Activated naive CD8-positive, alpha-beta T cell treated with anti-CD3 and anti-CD28 coated beads, Interleukin-2, amount 50 U/mL, for 24 hours (primary cell): ENCODE data around the gene ANGPT4.
"Not testable (repeated sequence)": the region's sequence is repeated elsewhere in the genome, so short reads cannot be mapped to it uniquely, and the experiment has no call there.

ENCODE experiments used
- ATAC-seq: fragments of 150-1000 bp; cut with Tn5 transposase; one replicate; pipeline ENCODE4 v1.10.0; 2021
- DNase-seq: peaks from one replicate; pipeline ENCODE4 v3.0.0; 2021
- H3K27ac Mint-ChIP-seq: one replicate; pipeline ENCODE4 v1.8.0; 2021; ENCODE audit warnings: mild to moderate bottlenecking, mixed read lengths
- H3K27me3 Mint-ChIP-seq: one replicate; pipeline ENCODE4 v1.8.0; 2021; ENCODE audit warnings: mixed read lengths
- H3K36me3 Mint-ChIP-seq: one replicate; pipeline ENCODE4 v1.8.0; 2021; ENCODE audit warnings: low read depth, mixed read lengths
- H3K4me1 Mint-ChIP-seq: one replicate; pipeline ENCODE4 v1.8.0; 2021; ENCODE audit warnings: mixed read lengths
- H3K4me3 Mint-ChIP-seq: one replicate; pipeline ENCODE4 v1.8.0; 2021; ENCODE audit warnings: mild to moderate bottlenecking, moderate library complexity, mixed read lengths
- H3K9me3 Mint-ChIP-seq: one replicate; pipeline ENCODE4 v1.8.0; 2021; ENCODE audit warnings: mixed read lengths

Gene ANGPT4

DNA sequence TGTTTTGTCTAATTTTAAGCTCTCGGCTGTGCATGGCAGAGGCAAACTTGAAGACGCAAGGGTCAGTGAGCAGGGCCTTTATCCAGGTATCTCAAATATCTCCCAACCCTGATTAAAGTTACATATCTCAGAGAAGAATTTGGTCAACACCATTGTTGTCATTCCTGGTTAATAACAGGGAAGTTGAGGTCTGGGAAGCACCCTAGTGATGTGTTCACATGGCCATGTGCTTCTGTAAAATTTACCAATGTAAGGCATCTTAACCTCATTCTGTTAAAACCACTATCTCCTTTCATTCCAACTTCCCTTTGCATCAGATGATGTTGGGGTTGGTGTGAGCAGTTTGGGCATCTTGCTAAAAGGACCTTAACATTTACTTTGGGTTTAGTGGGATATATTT, 86.6 kb downstream of the ANGPT4 start:
- no peaks in the 10 kb centered on the region for H3K27me3 Mint-ChIP-seq
- no peaks in the 10 kb centered on the region for H3K36me3 Mint-ChIP-seq
- peaks cover 18% of the 10 kb centered on the region for H3K4me1 Mint-ChIP-seq
- no peak overlapping the region for H3K4me3 Mint-ChIP-seq
- ATAC-seq (no peak), DNase-seq (no peak)
- H3K9me3 Mint-ChIP-seq = no peaks in the 10 kb centered on the region
- H3K27ac Mint-ChIP-seq = no peak overlapping the region

DNA sequence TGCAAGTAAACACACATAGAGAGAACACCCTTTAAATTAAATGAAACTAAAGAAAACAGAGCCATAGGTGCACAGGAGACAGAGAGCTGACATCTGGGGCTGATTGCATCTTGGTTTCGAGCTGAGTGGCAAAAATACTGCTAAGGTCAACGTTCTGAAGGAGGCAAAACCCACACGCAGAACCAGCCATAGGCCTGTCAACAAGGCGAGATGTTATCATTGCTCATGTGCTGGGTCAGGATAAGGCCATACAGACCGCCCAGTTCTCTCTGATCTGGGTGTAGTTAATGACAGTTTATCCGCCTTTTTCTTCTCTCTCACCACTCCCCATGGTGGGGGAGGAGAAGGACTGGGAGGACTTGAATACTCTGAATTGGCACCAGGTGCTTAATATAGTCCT, 87.1 kb downstream of the ANGPT4 start:
- Mint-ChIP-seq H3K27me3 (no peaks in the 10 kb centered on the region), H3K9me3 (no peaks in the 10 kb centered on the region), H3K36me3 (no peaks in the 10 kb centered on the region), H3K4me3 (no peak overlapping the region), H3K4me1 (peaks cover 14% of the 10 kb centered on the region), H3K27ac (no peak overlapping the region)
- ATAC-seq = no peak
- DNase-seq = no peak

DNA sequence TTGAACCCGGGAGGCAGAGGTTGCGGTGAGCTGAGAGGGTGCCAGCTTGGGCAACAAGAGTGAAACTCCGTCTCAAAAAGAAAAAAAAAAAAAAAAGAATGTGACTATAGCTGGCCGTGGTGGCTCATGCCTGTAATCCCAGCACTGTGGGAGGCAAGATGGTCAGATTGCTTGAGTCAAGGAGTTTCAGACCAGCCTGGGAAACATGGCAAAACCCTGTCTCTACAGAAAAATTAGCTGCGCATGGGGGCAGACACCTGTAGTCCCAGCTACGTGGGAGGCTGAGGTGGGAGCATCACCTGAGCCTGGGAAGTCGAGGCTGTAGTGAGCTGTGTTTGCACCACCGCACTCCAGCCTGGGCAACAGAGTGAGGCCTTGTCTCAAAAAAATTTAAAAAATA, 88.2 kb downstream of the ANGPT4 start:
- DNase-seq, H3K27ac Mint-ChIP-seq, H3K27me3 Mint-ChIP-seq, ATAC-seq, H3K4me3 Mint-ChIP-seq, H3K9me3 Mint-ChIP-seq, H3K36me3 Mint-ChIP-seq: not testable (repeated sequence)
- H3K4me1 Mint-ChIP-seq = peaks cover 15% of the 10 kb centered on the region

DNA sequence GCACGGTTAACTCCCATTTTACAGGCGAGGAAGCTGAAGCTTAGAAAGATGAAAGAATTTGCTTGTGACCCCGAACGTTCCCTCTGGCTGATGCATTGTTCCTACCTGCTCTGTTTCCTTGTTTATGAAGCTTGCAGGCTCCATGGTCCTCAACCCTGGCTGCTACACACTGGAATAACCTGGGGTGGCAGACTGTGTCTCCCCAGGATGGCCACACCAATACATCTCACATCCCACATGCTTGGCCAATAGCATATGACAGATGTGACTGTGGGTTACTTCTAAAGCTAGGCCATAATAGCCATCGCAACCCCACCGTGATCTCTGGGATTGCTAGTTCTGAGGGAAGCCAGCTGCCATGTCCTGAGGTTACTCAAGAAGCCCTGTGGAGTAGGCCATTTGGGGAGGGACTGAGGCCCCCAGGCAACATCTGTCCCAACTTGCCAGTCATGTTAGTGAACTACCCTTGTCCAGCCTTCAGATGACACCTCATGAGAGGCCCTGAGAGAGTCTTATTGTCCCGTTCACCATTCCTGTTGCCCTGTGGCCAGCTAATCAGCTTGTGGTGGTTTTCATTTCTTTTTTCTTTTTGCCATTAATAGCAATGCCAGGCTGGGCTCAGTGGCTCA, 89.3 kb downstream of the ANGPT4 start:
- no peaks in the 10 kb centered on the region for H3K27me3 Mint-ChIP-seq
- H3K27ac Mint-ChIP-seq = no peak overlapping the region
- no peak overlapping the region for H3K4me3 Mint-ChIP-seq
- peaks cover 15% of the 10 kb centered on the region for H3K4me1 Mint-ChIP-seq
- H3K36me3 Mint-ChIP-seq = no peaks in the 10 kb centered on the region
- no peak for DNase-seq
- ATAC-seq = no peak
- H3K9me3 Mint-ChIP-seq = no peaks in the 10 kb centered on the region

DNA sequence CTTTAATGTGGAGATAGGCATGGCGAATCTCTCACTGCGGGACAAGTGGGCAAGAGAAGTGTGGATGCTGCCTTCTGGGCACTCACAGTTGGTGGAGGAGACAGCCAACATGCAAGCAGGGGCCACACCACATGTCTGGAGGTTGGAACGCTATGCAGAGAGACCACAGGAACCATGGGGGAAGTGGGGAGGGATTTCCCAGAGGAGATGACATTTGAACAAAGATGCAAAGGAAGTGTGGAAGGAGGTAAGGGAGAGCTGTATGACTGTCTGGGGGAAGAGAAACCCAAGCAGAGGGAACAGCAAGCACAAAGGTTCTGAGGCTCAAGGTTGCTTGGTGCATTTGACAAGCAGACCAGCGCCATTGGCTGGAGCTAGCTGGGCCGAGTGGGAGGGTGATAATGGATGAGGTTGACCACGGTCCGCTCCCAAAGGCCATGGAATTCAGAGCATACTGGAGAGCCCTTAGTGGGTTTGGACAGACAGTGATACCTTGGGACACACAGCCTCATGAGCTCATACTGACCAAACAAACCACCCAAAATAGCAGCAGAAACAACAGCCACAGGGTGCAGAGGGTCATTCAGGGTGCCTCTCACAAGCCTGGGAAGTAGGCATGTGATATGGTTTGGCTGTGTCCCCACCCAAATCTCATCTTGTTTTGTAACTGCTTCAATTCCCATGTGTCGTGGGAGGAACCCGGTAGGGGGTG, 90.3 kb downstream of the ANGPT4 start:
- no peak overlapping the region for H3K27ac Mint-ChIP-seq
- ATAC-seq = peak; percentile 24

GRCh38 chr20:824916-825315, 91.2 kb downstream of the ANGPT4 start:
- H3K4me1 Mint-ChIP-seq = peaks cover 17% of the 10 kb centered on the region
- H3K27ac Mint-ChIP-seq = no peak overlapping the region
- DNase-seq (no peak), ATAC-seq (no peak)
- no peaks in the 10 kb centered on the region for H3K36me3 Mint-ChIP-seq
- no peaks in the 10 kb centered on the region for H3K9me3 Mint-ChIP-seq
- H3K27me3 Mint-ChIP-seq = no peaks in the 10 kb centered on the region
- no peak overlapping the region for H3K4me3 Mint-ChIP-seq

More for the DNA sequence above, 90.3 kb downstream of the ANGPT4 start:
- no peak for DNase-seq
- Mint-ChIP-seq H3K36me3 (no peaks in the 10 kb centered on the region), H3K27me3 (no peaks in the 10 kb centered on the region), H3K4me1 (peaks cover 15% of the 10 kb centered on the region), H3K4me3 (no peak overlapping the region), H3K9me3 (no peaks in the 10 kb centered on the region)

GRCh38 chr20:824490-824889, 91.6 kb downstream of the ANGPT4 start:
- Mint-ChIP-seq H3K9me3 (no peaks in the 10 kb centered on the region), H3K27ac (no peak overlapping the region), H3K27me3 (no peaks in the 10 kb centered on the region), H3K4me3 (no peak overlapping the region), H3K36me3 (no peaks in the 10 kb centered on the region), H3K4me1 (peaks cover 17% of the 10 kb centered on the region)
- ATAC-seq (no peak), DNase-seq (no peak)

GRCh38 chr20:823574-823902, 92.6 kb downstream of the ANGPT4 start:
- Mint-ChIP-seq H3K36me3 (no peaks in the 10 kb centered on the region), H3K9me3 (no peaks in the 10 kb centered on the region), H3K4me1 (peaks cover 17% of the 10 kb centered on the region), H3K4me3 (no peak overlapping the region), H3K27ac (no peak overlapping the region), H3K27me3 (no peaks in the 10 kb centered on the region)
- ATAC-seq (no peak), DNase-seq (no peak)

GRCh38 chr20:822651-823573, 93.2 kb downstream of the ANGPT4 start:
- H3K27ac Mint-ChIP-seq = no peak overlapping the region
- H3K4me3 Mint-ChIP-seq = no peak overlapping the region

GRCh38 chr20:821731-822065, 94.4 kb downstream of the ANGPT4 start:
- Mint-ChIP-seq H3K4me3 (no peak overlapping the region), H3K36me3 (no peaks in the 10 kb centered on the region), H3K4me1 (peaks cover 17% of the 10 kb centered on the region), H3K9me3 (no peaks in the 10 kb centered on the region), H3K27me3 (no peaks in the 10 kb centered on the region), H3K27ac (no peak overlapping the region)
- no peak for ATAC-seq
- DNase-seq = no peak

More at GRCh38 chr20:822651-823573, 93.2 kb downstream of the ANGPT4 start:
- Mint-ChIP-seq H3K36me3 (no peaks in the 10 kb centered on the region), H3K4me1 (peaks cover 17% of the 10 kb centered on the region), H3K9me3 (no peaks in the 10 kb centered on the region), H3K27me3 (no peaks in the 10 kb centered on the region)
- DNase-seq = no peak
- ATAC-seq = no peak

DNA sequence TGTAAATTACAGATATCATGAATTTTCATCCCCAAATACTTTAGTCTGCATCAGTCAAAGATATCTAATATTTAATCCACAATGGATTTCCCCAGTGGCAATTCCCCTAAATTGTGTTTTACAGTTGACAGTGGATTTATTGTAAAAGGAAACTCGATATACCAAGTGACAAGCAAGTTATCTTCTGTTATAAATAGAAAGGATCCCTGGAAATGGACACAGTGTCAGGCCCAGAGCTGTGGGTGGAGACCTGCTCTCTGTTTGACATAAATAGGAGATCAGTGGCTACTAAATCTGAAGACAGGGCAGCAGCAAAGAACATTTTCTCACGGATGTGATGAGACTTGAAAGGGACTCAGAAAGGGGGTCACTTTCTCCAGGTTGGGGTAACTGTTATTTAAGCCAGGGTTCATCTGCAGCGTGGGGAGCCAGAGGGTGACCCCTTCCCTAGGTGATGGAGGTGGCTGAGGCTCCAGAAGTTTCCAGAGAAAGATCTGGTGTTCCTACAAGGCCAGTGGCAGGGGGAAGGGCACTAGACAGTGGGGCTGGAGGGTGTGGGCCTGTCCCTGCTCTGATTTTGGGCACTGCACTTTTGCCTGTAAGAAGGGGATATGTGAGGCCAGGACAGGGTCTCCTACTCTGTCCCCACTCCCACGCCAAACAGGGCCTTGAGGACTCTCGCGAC, 94.9 kb downstream of the ANGPT4 start:
- H3K27ac Mint-ChIP-seq = no peak overlapping the region

GRCh38 chr20:820323-820953, 95.7 kb downstream of the ANGPT4 start:
- peaks cover 11% of the 10 kb centered on the region for H3K4me1 Mint-ChIP-seq
- no peaks in the 10 kb centered on the region for H3K36me3 Mint-ChIP-seq
- H3K27ac Mint-ChIP-seq = no peak overlapping the region
- H3K4me3 Mint-ChIP-seq = no peak overlapping the region
- peaks cover 5% of the 10 kb centered on the region for H3K27me3 Mint-ChIP-seq
- ATAC-seq (no peak), DNase-seq (no peak)
- no peaks in the 10 kb centered on the region for H3K9me3 Mint-ChIP-seq

More for the DNA sequence above, 94.9 kb downstream of the ANGPT4 start:
- H3K9me3 Mint-ChIP-seq = no peaks in the 10 kb centered on the region
- H3K4me3 Mint-ChIP-seq = no peak overlapping the region
- H3K4me1 Mint-ChIP-seq = peaks cover 17% of the 10 kb centered on the region
- DNase-seq (no peak), ATAC-seq (no peak)
- H3K36me3 Mint-ChIP-seq = no peaks in the 10 kb centered on the region
- H3K27me3 Mint-ChIP-seq = peaks cover under 1% of the 10 kb centered on the region
